Measurements from ENCODE around the gene TRIM46.
A peak's percentile ranks its signal among the peaks of the same experiment; 100 is the strongest.
"Not testable (repeated sequence)": the region's sequence is repeated elsewhere in the genome, so short reads cannot be mapped to it uniquely, and the experiment has no call there.

The TRIM46 gene

GRCh38 chr1:155212051-155212440 is 38.4 kb downstream of the TRIM46 start:
- H3K27me3 ChIP-seq (replicated peaks; ENCODE audit: control insufficient read depth, insufficient read depth, low read length); H3K4me3 ChIP-seq (ENCODE audit: low read length); DNase-seq (ENCODE audit: low read depth); H3K36me3 ChIP-seq (ENCODE audit: control insufficient read depth, insufficient read depth, low read length, severe bottlenecking); H3K9me3 ChIP-seq (ENCODE audit: control insufficient read depth, low read length): not testable (repeated sequence)
- Histone ChIP-seq H3K4me1 (ENCODE audit: control insufficient read depth, insufficient read depth, low read length) (peaks cover 21% of the 10 kb centered on the region), H3K9ac (ENCODE audit: low read length) (peak overlapping the region; percentile 15)

DNA sequence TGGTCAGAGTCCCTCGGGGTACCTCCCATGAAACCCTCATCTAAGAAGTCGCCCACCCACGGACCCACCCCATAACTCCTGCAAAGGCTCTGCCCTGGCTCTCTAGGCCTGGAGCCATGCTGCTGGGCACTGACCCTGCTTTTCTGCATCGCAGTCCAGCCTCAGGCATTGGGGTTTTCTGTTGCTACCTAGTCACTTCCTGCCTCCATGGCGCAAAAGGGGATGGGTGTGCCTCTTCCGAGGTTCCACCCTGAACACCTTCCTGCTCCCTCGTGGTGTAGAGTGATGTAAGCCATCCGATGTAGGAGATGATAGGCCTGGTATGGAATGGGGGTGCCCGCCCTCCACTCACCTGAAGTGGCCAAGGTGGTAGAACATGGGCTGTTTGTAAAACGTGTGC is 41.1 kb downstream of the TRIM46 start:
- H3K36me3 ChIP-seq (ENCODE audit: control insufficient read depth, insufficient read depth, low read length, severe bottlenecking): not testable (repeated sequence)

GRCh38 chr1:155218854-155219591 is 45.4 kb downstream of the TRIM46 start:
- H3K36me3 ChIP-seq (ENCODE audit: control insufficient read depth, insufficient read depth, low read length, severe bottlenecking): no peaks in the 10 kb centered on the region
- DNase-seq (ENCODE audit: low read depth): peak; percentile 74
- no peaks in the 10 kb centered on the region for H3K9me3 ChIP-seq (ENCODE audit: control insufficient read depth, low read length)
- no peaks in the 10 kb centered on the region for H3K27me3 ChIP-seq (replicated peaks; ENCODE audit: control insufficient read depth, insufficient read depth, low read length)
- no peak overlapping the region for H3K9ac ChIP-seq (ENCODE audit: low read length)
- peak overlapping the region; percentile 37 for H3K4me3 ChIP-seq (ENCODE audit: low read length)
- peaks cover 17% of the 10 kb centered on the region for H3K4me1 ChIP-seq (ENCODE audit: control insufficient read depth, insufficient read depth, low read length)

More for the DNA sequence above, 41.1 kb downstream of the TRIM46 start:
- not testable (repeated sequence) for H3K4me3 ChIP-seq (ENCODE audit: low read length); H3K27me3 ChIP-seq (replicated peaks; ENCODE audit: control insufficient read depth, insufficient read depth, low read length); H3K9me3 ChIP-seq (ENCODE audit: control insufficient read depth, low read length); H3K9ac ChIP-seq (ENCODE audit: low read length); DNase-seq (ENCODE audit: low read depth)
- peaks cover 12% of the 10 kb centered on the region for H3K4me1 ChIP-seq (ENCODE audit: control insufficient read depth, insufficient read depth, low read length)

DNA sequence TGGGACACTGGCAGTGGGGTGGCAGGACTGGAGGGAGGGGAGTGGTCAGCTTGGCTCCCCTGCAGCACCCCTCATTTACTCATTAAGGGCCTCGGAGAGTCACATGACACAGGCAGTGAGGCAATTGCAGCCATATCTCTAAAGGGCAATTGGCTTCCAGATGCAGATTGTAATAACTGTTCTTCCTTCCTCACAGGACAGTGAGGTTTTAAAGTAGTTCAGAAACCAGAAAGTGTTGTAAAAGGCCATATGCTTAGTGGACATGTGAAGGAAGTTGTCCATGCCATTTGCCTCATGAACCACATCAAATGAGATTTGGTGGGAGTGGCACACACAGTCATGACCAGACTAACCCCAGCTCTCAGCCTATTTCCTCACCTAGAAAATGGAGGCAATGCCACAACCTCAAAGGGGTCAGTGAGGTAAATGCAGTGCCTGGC is 46.0 kb downstream of the TRIM46 start:
- DNase-seq (ENCODE audit: low read depth): no peak
- Histone ChIP-seq H3K4me3 (ENCODE audit: low read length) (peak overlapping the region; percentile 25), H3K4me1 (ENCODE audit: control insufficient read depth, insufficient read depth, low read length) (peaks cover 23% of the 10 kb centered on the region), H3K36me3 (ENCODE audit: control insufficient read depth, insufficient read depth, low read length, severe bottlenecking) (no peaks in the 10 kb centered on the region), H3K9me3 (ENCODE audit: control insufficient read depth, low read length) (no peaks in the 10 kb centered on the region), H3K27me3 (replicated peaks; ENCODE audit: control insufficient read depth, insufficient read depth, low read length) (no peaks in the 10 kb centered on the region), H3K9ac (ENCODE audit: low read length) (no peak overlapping the region)

DNA sequence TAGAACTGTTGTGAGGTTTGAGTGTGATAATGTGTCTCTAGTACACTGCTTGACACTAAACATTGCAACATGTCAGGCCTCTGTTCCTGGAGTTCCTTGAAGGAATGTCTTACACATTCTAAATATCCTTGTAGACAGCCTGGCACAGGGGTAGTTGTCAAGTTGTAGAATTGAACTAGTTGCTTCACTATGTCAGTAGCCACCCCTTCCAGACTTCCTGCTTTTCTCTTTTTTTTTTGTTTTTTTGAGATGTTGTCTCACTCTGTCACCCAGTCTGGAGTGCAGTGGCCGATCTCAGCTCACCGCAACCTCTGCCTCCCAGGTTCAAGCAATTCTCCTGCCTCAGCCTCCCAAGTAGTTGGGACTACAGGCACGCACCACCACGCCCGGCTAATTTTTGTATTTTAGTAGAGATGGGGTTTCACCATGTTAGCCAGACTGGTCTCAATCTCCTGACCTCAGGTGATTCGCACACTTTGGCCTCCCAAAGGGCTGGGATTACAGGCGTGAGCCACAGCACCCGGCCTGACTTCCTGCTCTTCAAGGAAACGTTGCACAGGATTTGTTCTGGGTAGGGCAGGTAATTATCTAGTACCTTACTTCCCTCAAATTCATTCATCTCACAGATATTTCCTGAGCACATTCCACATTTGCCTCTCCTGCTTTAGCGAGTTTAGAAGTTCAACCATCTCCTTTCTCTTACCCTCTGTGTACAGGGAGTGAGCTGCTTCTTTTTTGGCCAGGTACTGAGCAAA is 46.7 kb downstream of the TRIM46 start:
- not testable (repeated sequence) for H3K4me3 ChIP-seq (ENCODE audit: low read length); H3K27me3 ChIP-seq (replicated peaks; ENCODE audit: control insufficient read depth, insufficient read depth, low read length); DNase-seq (ENCODE audit: low read depth); H3K9ac ChIP-seq (ENCODE audit: low read length); H3K36me3 ChIP-seq (ENCODE audit: control insufficient read depth, insufficient read depth, low read length, severe bottlenecking); H3K9me3 ChIP-seq (ENCODE audit: control insufficient read depth, low read length)
- H3K4me1 ChIP-seq (ENCODE audit: control insufficient read depth, insufficient read depth, low read length): peaks cover 31% of the 10 kb centered on the region

GRCh38 chr1:155223047-155223446 is 49.4 kb downstream of the TRIM46 start:
- Histone ChIP-seq H3K27me3 (replicated peaks; ENCODE audit: control insufficient read depth, insufficient read depth, low read length) (no peaks in the 10 kb centered on the region), H3K36me3 (ENCODE audit: control insufficient read depth, insufficient read depth, low read length, severe bottlenecking) (no peaks in the 10 kb centered on the region), H3K4me1 (ENCODE audit: control insufficient read depth, insufficient read depth, low read length) (peaks cover 51% of the 10 kb centered on the region), H3K9me3 (ENCODE audit: control insufficient read depth, low read length) (no peaks in the 10 kb centered on the region), H3K4me3 (ENCODE audit: low read length) (no peak overlapping the region), H3K9ac (ENCODE audit: low read length) (no peak overlapping the region)
- no peak for DNase-seq (ENCODE audit: low read depth)

- H3K27me3 ChIP-seq (replicated peaks; ENCODE audit: control insufficient read depth, insufficient read depth, low read length); DNase-seq (ENCODE audit: low read depth); H3K9me3 ChIP-seq (ENCODE audit: control insufficient read depth, low read length); H3K36me3 ChIP-seq (ENCODE audit: control insufficient read depth, insufficient read depth, low read length, severe bottlenecking): not testable (repeated sequence)
- Histone ChIP-seq H3K9ac (ENCODE audit: low read length) (peak overlapping the region; percentile 95), H3K4me3 (ENCODE audit: low read length) (peak overlapping the region; percentile 92), H3K4me1 (ENCODE audit: control insufficient read depth, insufficient read depth, low read length) (peaks cover 38% of the 10 kb centered on the region)
These were observed 51.7 kb downstream of the TRIM46 start for GRCh38 chr1:155225404-155225759.

DNA sequence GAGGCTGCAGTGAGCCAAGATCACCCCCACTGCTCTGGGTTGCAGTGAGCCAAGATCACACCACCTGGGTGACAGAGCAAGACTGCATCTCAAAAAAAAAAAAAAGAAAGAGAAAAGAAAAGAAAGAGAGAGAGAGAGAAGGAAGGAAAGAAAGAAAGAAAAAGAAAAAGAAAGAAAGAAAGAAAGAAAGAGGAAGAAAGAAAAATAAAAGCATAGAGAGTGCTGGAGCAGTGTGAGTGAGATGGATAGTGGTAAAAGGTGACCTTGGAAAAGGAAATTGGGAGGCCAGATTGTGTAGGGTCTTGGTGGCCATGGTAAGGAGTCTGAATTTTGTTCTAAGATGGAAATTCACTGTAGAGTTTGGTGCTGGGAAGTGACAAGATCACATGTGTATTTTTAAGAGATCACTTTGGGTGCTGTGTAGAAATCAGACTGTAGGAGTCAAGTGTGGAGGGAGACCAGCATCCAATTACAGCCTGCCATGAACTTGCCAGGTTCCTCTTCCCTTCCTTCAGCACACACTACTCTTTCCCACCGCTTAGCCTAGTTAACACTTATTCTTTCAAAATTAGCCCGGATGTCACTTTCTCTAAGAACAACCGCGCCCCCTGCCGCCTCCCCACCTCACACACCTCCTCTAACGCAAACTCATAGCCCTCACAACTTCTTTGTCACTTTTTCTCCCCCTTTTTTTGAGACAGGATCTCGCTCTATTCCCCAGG is 52.7 kb downstream of the TRIM46 start:
- Histone ChIP-seq H3K27me3 (replicated peaks; ENCODE audit: control insufficient read depth, insufficient read depth, low read length) (no peaks in the 10 kb centered on the region), H3K4me3 (ENCODE audit: low read length) (peak overlapping the region; percentile 92), H3K36me3 (ENCODE audit: control insufficient read depth, insufficient read depth, low read length, severe bottlenecking) (no peaks in the 10 kb centered on the region), H3K9me3 (ENCODE audit: control insufficient read depth, low read length) (no peaks in the 10 kb centered on the region), H3K9ac (ENCODE audit: low read length) (peak overlapping the region; percentile 95), H3K4me1 (ENCODE audit: control insufficient read depth, insufficient read depth, low read length) (peaks cover 38% of the 10 kb centered on the region)
- DNase-seq (ENCODE audit: low read depth): peak; percentile 86

DNA sequence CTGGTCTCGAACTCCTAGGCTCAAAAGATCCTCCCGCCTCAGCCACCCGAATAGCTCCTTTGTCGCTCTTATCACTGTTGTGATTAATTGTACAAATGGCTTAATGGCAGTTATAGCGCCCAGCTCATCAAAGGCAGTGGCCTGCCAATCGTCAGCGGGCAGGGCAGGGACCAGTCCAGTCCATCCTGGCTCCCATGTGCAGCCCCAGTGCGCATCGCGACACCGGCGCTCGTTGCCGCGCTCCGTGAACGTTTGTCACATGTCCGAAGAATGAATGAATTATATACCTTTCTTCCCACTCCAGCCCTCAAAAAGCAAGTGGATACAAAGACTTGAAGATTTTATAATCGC is 53.2 kb downstream of the TRIM46 start:
- Histone ChIP-seq H3K9ac (ENCODE audit: low read length) (peak overlapping the region; percentile 95), H3K4me3 (ENCODE audit: low read length) (peak overlapping the region; percentile 92), H3K4me1 (ENCODE audit: control insufficient read depth, insufficient read depth, low read length) (peaks cover 41% of the 10 kb centered on the region), H3K36me3 (ENCODE audit: control insufficient read depth, insufficient read depth, low read length, severe bottlenecking) (no peaks in the 10 kb centered on the region), H3K9me3 (ENCODE audit: control insufficient read depth, low read length) (no peaks in the 10 kb centered on the region), H3K27me3 (replicated peaks; ENCODE audit: control insufficient read depth, insufficient read depth, low read length) (no peaks in the 10 kb centered on the region)
- DNase-seq (ENCODE audit: low read depth): peak; percentile 77

DNA sequence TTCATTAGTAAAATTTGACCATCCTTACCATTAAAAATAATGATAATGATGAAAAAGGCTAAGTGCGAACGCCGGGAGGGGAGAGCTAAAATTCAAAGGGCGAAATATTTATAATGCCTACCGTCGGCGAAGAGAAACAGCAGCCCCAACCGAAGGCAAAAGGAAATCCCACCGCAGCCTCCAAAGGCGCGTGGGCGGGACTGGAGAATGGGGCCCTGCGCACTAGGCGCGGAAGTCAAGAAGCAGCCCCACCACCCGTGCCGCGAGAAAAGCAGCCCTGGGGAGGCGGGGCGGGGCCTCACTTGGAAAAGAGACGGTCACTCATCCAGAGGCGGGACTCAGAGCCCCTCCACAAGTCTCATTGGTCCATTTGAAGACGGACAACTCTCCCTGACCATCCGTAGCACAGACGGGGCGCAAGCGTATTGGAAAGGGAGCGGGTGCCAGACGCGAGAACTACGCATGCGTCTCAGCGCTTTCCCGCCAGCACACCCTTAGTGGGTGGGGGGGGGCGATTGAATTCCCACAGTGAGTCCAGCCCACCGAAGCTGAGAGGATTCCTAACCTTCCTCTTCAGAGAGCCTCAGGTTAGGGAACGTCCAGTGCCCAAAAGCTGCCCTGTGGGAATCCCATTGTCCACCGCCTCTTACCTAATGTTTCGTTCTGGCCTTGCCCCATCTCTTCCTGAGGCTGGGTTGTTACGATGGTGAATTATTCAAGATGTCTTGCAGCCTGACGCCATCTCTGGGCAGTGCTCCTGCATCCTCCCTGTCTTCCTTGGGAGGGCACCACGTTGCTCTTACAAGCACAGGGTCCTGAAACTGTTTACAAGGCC is 53.8 kb downstream of the TRIM46 start:
- no peaks in the 10 kb centered on the region for H3K9me3 ChIP-seq (ENCODE audit: control insufficient read depth, low read length)
- DNase-seq (ENCODE audit: low read depth): peak; percentile 100
- peak overlapping the region; percentile 92 for H3K4me3 ChIP-seq (ENCODE audit: low read length)
- peak overlapping the region; percentile 95 for H3K9ac ChIP-seq (ENCODE audit: low read length)
- no peaks in the 10 kb centered on the region for H3K27me3 ChIP-seq (replicated peaks; ENCODE audit: control insufficient read depth, insufficient read depth, low read length)
- H3K4me1 ChIP-seq (ENCODE audit: control insufficient read depth, insufficient read depth, low read length): peaks cover 45% of the 10 kb centered on the region
- H3K36me3 ChIP-seq (ENCODE audit: control insufficient read depth, insufficient read depth, low read length, severe bottlenecking): no peaks in the 10 kb centered on the region

- Histone ChIP-seq H3K9me3 (ENCODE audit: control insufficient read depth, low read length) (no peaks in the 10 kb centered on the region), H3K27me3 (replicated peaks; ENCODE audit: control insufficient read depth, insufficient read depth, low read length) (no peaks in the 10 kb centered on the region), H3K4me3 (ENCODE audit: low read length) (peak overlapping the region; percentile 92), H3K36me3 (ENCODE audit: control insufficient read depth, insufficient read depth, low read length, severe bottlenecking) (no peaks in the 10 kb centered on the region), H3K9ac (ENCODE audit: low read length) (peak overlapping the region; percentile 95), H3K4me1 (ENCODE audit: control insufficient read depth, insufficient read depth, low read length) (peaks cover 48% of the 10 kb centered on the region)
- no peak for DNase-seq (ENCODE audit: low read depth)
These were observed 54.4 kb downstream of the TRIM46 start for GRCh38 chr1:155228096-155228427.

All from adipocyte (in vitro differentiated cells).